GM18526 (cell line): Measurements from ENCODE around the gene HEXD.

Experiments
- POLR2A ChIP-seq: IDR thresholded peaks from 3 replicates; pipeline ENCODE4 v1.6.1; 2011; ENCODE audit not compliant: insufficient read length; ENCODE audit errors: extremely low read depth

HEXD gene

GRCh38 chr17:82405051-82405450, 13.1 kb upstream of the HEXD start:
- no peak for TF ChIP-seq POLR2A

GRCh38 chr17:82406131-82406671, 11.9 kb upstream of the HEXD start:
- no peak for TF ChIP-seq POLR2A

GRCh38 chr17:82407255-82407654, 10.9 kb upstream of the HEXD start:
- no peak for TF ChIP-seq POLR2A

GRCh38 chr17:82408288-82408937, 9.7 kb upstream of the HEXD start:
- TF ChIP-seq POLR2A: no peak

- no peak for TF ChIP-seq POLR2A
Measured at GRCh38 chr17:82408938-82409318, 9.2 kb upstream of the HEXD start.

GRCh38 chr17:82410014-82410716, 8.0 kb upstream of the HEXD start:
- no peak for TF ChIP-seq POLR2A

- no peak for TF ChIP-seq POLR2A
Measured at GRCh38 chr17:82411396-82412053, 6.6 kb upstream of the HEXD start.

- TF ChIP-seq POLR2A: no peak
Measured at GRCh38 chr17:82412535-82413520, 5.3 kb upstream of the HEXD start.

- TF ChIP-seq POLR2A: no peak
Measured at GRCh38 chr17:82414548-82415281, 3.4 kb upstream of the HEXD start.

GRCh38 chr17:82415336-82415735, 2.8 kb upstream of the HEXD start:
- TF ChIP-seq POLR2A: no peak

- no peak for TF ChIP-seq POLR2A
Measured at GRCh38 chr17:82415786-82416185, 2.4 kb upstream of the HEXD start.

- no peak for TF ChIP-seq POLR2A
Measured at GRCh38 chr17:82416264-82416663, 1.9 kb upstream of the HEXD start.

GRCh38 chr17:82416771-82417170, 1.4 kb upstream of the HEXD start:
- no peak for TF ChIP-seq POLR2A

- no peak for TF ChIP-seq POLR2A
Measured at GRCh38 chr17:82419540-82419939, 1.4 kb downstream of the HEXD start.
